Endothelial cell of umbilical vein (primary cell): Measurements from ENCODE around the gene SDC3. TPM values are rescaled to one million over a fixed set of nuclear protein-coding genes. Genes with fewer than 3 reads are reported as not detected.
A peak's percentile ranks its signal among the peaks of the same experiment; 100 is the strongest.

Experiments used
- BruUV-seq: library from RNA; stranded (reverse); fragments of 400-500 nt; replicated peaks from 2 replicates; lab custom pipeline; 2021; lab: Mats Ljungman, UMichigan
- CTCF ChIA-PET: fragments of 300-600, 350-600 bp; sonication (Branson Sonifier 250); formaldehyde crosslinking; loops from one replicate; lab custom pipeline; 2021; ENCODE audit warnings: antibody characterized with exemption, inconsistent platforms; lab: Charles Lee
- POLR2A ChIA-PET: fragments of 300-600, 350-600 bp; sonication (Branson Sonifier 250); formaldehyde crosslinking; loops from one replicate; lab custom pipeline; 2021; ENCODE audit warnings: antibody characterized with exemption, inconsistent platforms; lab: Charles Lee
- DNase-seq: peaks from one replicate; pipeline ENCODE4 v3.0.0-alpha.2; 2011; ENCODE audit warnings: low read depth, low spot score
- FAIRE-seq: peaks from 2 replicates; lab custom pipeline; 2011; peaks lifted over from hg19 to GRCh38; lab: Jason Lieb, UNC
- H2AFZ ChIP-seq: 2 replicates; pipeline ENCODE4 v1.6.0; 2012; ENCODE audit warnings: low read depth, low read length, control low read depth, inconsistent platforms
- H3K27ac ChIP-seq: 2 replicates; pipeline ENCODE4 v1.5.1; 2011; ENCODE audit warnings: low read depth, mild to moderate bottlenecking, control low read depth, low read length, moderate library complexity; ENCODE audit not compliant: insufficient read depth
- H3K27me3 ChIP-seq, 2 experiments: 2 replicates each; pipeline versions ENCODE4 v1.6.0 to v1.6.1; 2011; ENCODE audit warnings: low read length in 2 of 2, mixed read lengths in 1 of 2; ENCODE audit not compliant: control insufficient read depth in 2 of 2, insufficient read depth in 2 of 2
- H3K36me3 ChIP-seq, 2 experiments: 2 replicates in 1 of 2; 3 replicates in 1 of 2; pipeline ENCODE4 v1.5.1; 2011; ENCODE audit warnings: low read length in 2 of 2, mild to moderate bottlenecking in 1 of 2, moderate library complexity in 1 of 2; ENCODE audit not compliant: control insufficient read depth in 2 of 2, insufficient read depth in 2 of 2; ENCODE audit errors: extremely low read depth in 1 of 2
- H3K4me1 ChIP-seq: 3 replicates; pipeline ENCODE4 v1.5.1; 2011; ENCODE audit warnings: mild to moderate bottlenecking, low read length; ENCODE audit not compliant: control insufficient read depth, insufficient read depth; ENCODE audit errors: extremely low read depth
- H3K4me2 ChIP-seq: 2 replicates; pipeline ENCODE4 v1.6.1; 2011; ENCODE audit warnings: low read length, control low read depth, mixed read lengths; ENCODE audit not compliant: insufficient read depth
- H3K4me3 ChIP-seq, 3 experiments: fragments of 200-600 bp in 1 of 3; sonication (generic), shearing (Covaris generic) in 1 of 3; replicated peaks in 1 of 3; 2 replicates each; pipeline ENCODE4 v1.5.1; 2011 to 2016; ENCODE audit warnings: control low read depth in 3 of 3, low read length in 3 of 3, mild to moderate bottlenecking in 2 of 3, inconsistent platforms in 1 of 3, low read depth in 1 of 3, moderate library complexity in 1 of 3; ENCODE audit not compliant: insufficient read depth in 1 of 3
- H3K79me2 ChIP-seq: 2 replicates; pipeline ENCODE4 v1.6.0; 2012; ENCODE audit warnings: low read length, inconsistent platforms; ENCODE audit not compliant: control insufficient read depth, insufficient read depth
- H3K9ac ChIP-seq: replicated peaks from 2 replicates; pipeline ENCODE3; 2011; ENCODE audit warnings: low read length, control low read depth; ENCODE audit not compliant: insufficient read depth; ENCODE audit errors: extremely low read depth
- H3K9me1 ChIP-seq: replicated peaks from 3 replicates; pipeline ENCODE4 v1.6.0; 2011; ENCODE audit warnings: mild to moderate bottlenecking, low read length; ENCODE audit not compliant: control insufficient read depth, insufficient read depth; ENCODE audit errors: extremely low read depth
- H3K9me3 ChIP-seq: replicated peaks from 2 replicates; pipeline ENCODE4 v1.5.1; 2012; ENCODE audit warnings: low read length, inconsistent platforms; ENCODE audit not compliant: control insufficient read depth, insufficient read depth
- H4K20me1 ChIP-seq: replicated peaks from 2 replicates; pipeline ENCODE3; 2011; ENCODE audit warnings: mild to moderate bottlenecking, low read length; ENCODE audit not compliant: control insufficient read depth, insufficient read depth; ENCODE audit errors: extremely low read depth
- CTCF ChIP-seq, 2 donors: IDR thresholded peaks; 1 replicate in 1 of 2; 2 replicates in 1 of 2; pipeline ENCODE4 v1.5.1; 2011; ENCODE audit warnings: low read length in 2 of 2, mild to moderate bottlenecking in 2 of 2, moderate library complexity in 2 of 2, control low read depth in 1 of 2, inconsistent platforms in 1 of 2, low read depth in 1 of 2; ENCODE audit not compliant: insufficient read depth in 1 of 2; ENCODE audit errors: extremely low read depth in 1 of 2
- EZH2 ChIP-seq: IDR thresholded peaks from 2 replicates; pipeline ENCODE4 v1.6.1; 2012; ENCODE audit warnings: borderline replicate concordance, low read depth, mild to moderate bottlenecking, moderate library complexity, low read length, inconsistent platforms; ENCODE audit not compliant: severe bottlenecking
- FOS ChIP-seq: IDR thresholded peaks from 2 replicates; pipeline ENCODE4 v1.6.1; 2011; ENCODE audit warnings: mild to moderate bottlenecking, low read length, moderate library complexity, borderline replicate concordance; ENCODE audit not compliant: insufficient read depth
- GATA2 ChIP-seq: IDR thresholded peaks from 2 replicates; pipeline ENCODE4 v1.7.0; 2011; ENCODE audit warnings: low read depth, mild to moderate bottlenecking, moderate library complexity, mixed read lengths, low read length; ENCODE audit not compliant: insufficient read length, insufficient read depth
- JUN ChIP-seq: IDR thresholded peaks from 2 replicates; pipeline ENCODE4 v1.6.1; 2011; ENCODE audit warnings: borderline replicate concordance, low read depth; ENCODE audit not compliant: insufficient read length, insufficient read depth
- MAX ChIP-seq: IDR thresholded peaks from 2 replicates; pipeline ENCODE4 v1.6.1; 2011; ENCODE audit not compliant: insufficient read depth, insufficient read length
- MYC ChIP-seq: IDR thresholded peaks from one replicate; pipeline ENCODE4 v1.6.1; 2011; ENCODE audit warnings: mild to moderate bottlenecking, low read depth, low read length
- POLR2A ChIP-seq: IDR thresholded peaks from 2 replicates; pipeline ENCODE4 v1.6.1; 2012; ENCODE audit warnings: low read depth, mild to moderate bottlenecking, control low read depth, low read length
- POLR2AphosphoS5 ChIP-seq: IDR thresholded peaks from 2 replicates; pipeline ENCODE4 v1.6.1; 2012; ENCODE audit warnings: low read depth, mild to moderate bottlenecking, control low read depth, low read length, moderate library complexity; ENCODE audit not compliant: insufficient read depth
- dilution Hi-C: fragments of 300-500 bp; cut with MboI; formaldehyde crosslinking; loops from one replicate; pipeline ENCODE4 v1.15.0; 2019; ENCODE audit warnings: low sequenced_read_pairs; ENCODE audit not compliant: extremely low pct_ligation_motif_present
- intact Hi-C: fragments of 100-400 bp; cut with micrococcal nuclease; formaldehyde crosslinking; loops from one replicate; pipeline ENCODE4 v1.10.0; 2022
- polyA plus RNA-seq, 4 experiments: library from polyadenylated mRNA; depleted of rRNA in 3 of 4; stranded (reverse) in 3 of 4; unstranded in 1 of 4; fragments of >200 nt; gene quantifications; 2 replicates each; pipeline versions ENCODE4 v1.2.1 to v1.2.3, GENCODE V29; 2011 to 2012; ENCODE audit warnings: missing spikeins in 1 of 4
- total RNA-seq: library from RNA; stranded (reverse); gene quantifications from 2 replicates; pipeline ENCODE4 v1.2.3, GENCODE V29; 2021

The SDC3 gene
- total and polyA plus RNA-seq, 2 donors (not counting 3 experiments of a cell fraction or from before 2014, with no cell fraction given), result 7.1 to 25.9 TPM

- no peak for FAIRE-seq
- no peak overlapping the region for H3K9ac ChIP-seq
- peaks cover 10% of the 10 kb centered on the region for H3K4me1 ChIP-seq
- peak overlapping the region; percentile 62 for H3K4me2 ChIP-seq
- TF ChIP-seq POLR2A (no peak), MAX (no peak), POLR2AphosphoS5 (no peak), JUN (no peak), CTCF (IDR thresholded peaks at IDR 0.05; ENCODE audit: extremely low read depth in 1 of 2, insufficient read depth in 1 of 2, low read depth in 1 of 2, low read length in 2 of 2) (no peak), MYC (no peak), GATA2 (no peak), EZH2 (no peak), FOS (no peak)
- no peaks in the 10 kb centered on the region for H3K9me3 ChIP-seq
- no peak overlapping the region for H3K4me3 ChIP-seq
- no peaks in the 10 kb centered on the region for H3K79me2 ChIP-seq
- peaks cover 21 to 25% of the 10 kb centered on the region in 2 experiments for H3K27me3 ChIP-seq
- no peaks in the 10 kb centered on the region for H4K20me1 ChIP-seq
- CTCF ChIA-PET, result interaction anchor here (1.2 to 4.3 kb wide), 8 partner anchors 9 to 87 kb away, joined by 4 to 47 read pairs (median 6); no protein-coding TSS in a partner anchor
- H3K9me1 ChIP-seq, result no peaks in the 10 kb centered on the region
- intact Hi-C loops, result no loop called here
- no peak overlapping the region for H2AFZ ChIP-seq
- peak; percentile 12 for DNase-seq
- no peaks in the 10 kb centered on the region for H3K36me3 ChIP-seq
- dilution Hi-C loops, result loop anchor here (25.0 kb wide), 1 partner anchor 89 kb away; the partner anchor contains the start of gene SDC3
- no TSS peak for BruUV-seq
- peak overlapping the region; percentile 80 for H3K27ac ChIP-seq
- POLR2A ChIA-PET, result interaction anchor here (0.8 to 2.8 kb wide), 3 partner anchors 17 to 24 kb away, joined by 3 to 15 read pairs (median 9); no protein-coding TSS in a partner anchor
These were observed 85.0 kb downstream of the SDC3 start for GRCh38 chr1:30823627-30823968.
